ENCODE data around the gene LRRC58.

- no peak for TF ChIP-seq CTCF (conservative IDR thresholded peaks at IDR 0.05; ENCODE audit: low read length)
- TF ChIP-seq EZH2phosphoT487 (IDR thresholded peaks at IDR 0.05; ENCODE audit: borderline replicate concordance, low read depth, low read length): no peak
Measured at GRCh38 chr3:120299403-120299802, 49.8 kb downstream of the LRRC58 start.
